ENCODE data around the gene USPL1. TPM values are rescaled to one million over a fixed set of nuclear protein-coding genes. Genes with fewer than 3 reads are reported as not detected.
A peak's percentile ranks its signal among the peaks of the same experiment; 100 is the strongest.

The USPL1 gene
- total RNA-seq, 6 experiments from 2014 or later = 8.0 to 10.9 (median 10.3) TPM

DNA sequence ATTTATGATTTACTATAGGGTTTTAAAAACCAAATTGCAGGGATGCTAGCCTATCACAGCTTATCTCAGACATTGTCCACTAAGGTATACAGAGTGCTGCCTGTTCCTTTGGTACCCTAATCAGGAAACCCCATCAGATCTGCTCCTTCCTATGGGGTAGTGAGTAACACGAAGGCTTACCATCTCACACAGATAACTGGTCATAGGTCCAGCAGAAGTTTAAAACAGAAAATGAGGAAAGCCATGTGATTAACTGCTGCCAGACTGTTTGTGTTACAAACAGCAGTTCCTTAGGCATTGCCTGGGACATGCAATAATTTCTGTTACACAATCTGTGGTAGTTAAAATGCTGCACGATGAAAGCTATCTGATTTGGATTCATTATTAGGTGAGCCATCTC lies 64.1 kb downstream of the USPL1 start:
- peak; percentile 56 for DNase-seq
- Mint-ChIP-seq H3K27ac (no peak overlapping the region), H3K4me1 (ENCODE audit: low read depth) (peaks cover 21% of the 10 kb centered on the region), H3K4me3 (no peak overlapping the region), H3K9me3 (no peaks in the 10 kb centered on the region), H3K36me3 (ENCODE audit: low read depth) (no peaks in the 10 kb centered on the region), H3K27me3 (ENCODE audit: insufficient read depth) (peaks cover under 1% of the 10 kb centered on the region; the same call in 1 of the 2 replicates)
- TF ChIP-seq, protein P1, sequence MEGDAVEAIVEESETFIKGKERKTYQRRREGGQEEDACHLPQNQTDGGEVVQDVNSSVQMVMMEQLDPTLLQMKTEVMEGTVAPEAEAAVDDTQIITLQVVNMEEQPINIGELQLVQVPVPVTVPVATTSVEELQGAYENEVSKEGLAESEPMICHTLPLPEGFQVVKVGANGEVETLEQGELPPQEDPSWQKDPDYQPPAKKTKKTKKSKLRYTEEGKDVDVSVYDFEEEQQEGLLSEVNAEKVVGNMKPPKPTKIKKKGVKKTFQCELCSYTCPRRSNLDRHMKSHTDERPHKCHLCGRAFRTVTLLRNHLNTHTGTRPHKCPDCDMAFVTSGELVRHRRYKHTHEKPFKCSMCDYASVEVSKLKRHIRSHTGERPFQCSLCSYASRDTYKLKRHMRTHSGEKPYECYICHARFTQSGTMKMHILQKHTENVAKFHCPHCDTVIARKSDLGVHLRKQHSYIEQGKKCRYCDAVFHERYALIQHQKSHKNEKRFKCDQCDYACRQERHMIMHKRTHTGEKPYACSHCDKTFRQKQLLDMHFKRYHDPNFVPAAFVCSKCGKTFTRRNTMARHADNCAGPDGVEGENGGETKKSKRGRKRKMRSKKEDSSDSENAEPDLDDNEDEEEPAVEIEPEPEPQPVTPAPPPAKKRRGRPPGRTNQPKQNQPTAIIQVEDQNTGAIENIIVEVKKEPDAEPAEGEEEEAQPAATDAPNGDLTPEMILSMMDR (IDR thresholded peaks at IDR 0.05) = no peak

DNA sequence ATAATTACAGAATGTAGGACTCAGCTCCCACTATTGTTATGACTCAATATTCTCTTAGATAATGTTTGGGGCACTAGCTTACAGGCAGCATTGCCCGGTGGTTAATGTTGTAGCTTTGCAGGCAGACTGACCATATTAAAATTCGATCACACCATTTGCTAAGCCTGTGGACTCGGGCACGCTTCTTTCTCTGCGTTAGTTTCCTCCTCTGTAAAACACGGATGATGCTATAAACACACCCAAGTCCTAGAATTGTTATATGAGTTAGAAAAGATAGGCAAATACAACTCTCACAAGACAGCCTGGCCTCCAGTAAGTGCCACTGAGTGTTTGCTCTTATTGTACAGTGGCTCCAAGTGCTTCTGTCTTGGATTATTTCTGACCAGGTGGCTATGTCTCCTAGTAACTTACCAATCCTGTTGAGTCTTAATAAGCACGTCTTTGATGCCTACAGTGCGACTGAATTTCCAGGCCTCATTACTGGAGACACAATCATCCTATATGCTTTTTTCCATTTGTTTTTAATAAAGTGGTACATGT lies 67.7 kb downstream of the USPL1 start:
- Mint-ChIP-seq H3K36me3 (ENCODE audit: low read depth) (no peaks in the 10 kb centered on the region), H3K4me3 (no peak overlapping the region), H3K27ac (no peak overlapping the region), H3K4me1 (ENCODE audit: low read depth) (peaks cover 22% of the 10 kb centered on the region), H3K9me3 (no peaks in the 10 kb centered on the region; the same call in 1 of the 2 replicates), H3K27me3 (ENCODE audit: insufficient read depth) (peaks cover 5% of the 10 kb centered on the region)
- TF ChIP-seq, protein P1 (IDR thresholded peaks at IDR 0.05) = no peak
- DNase-seq = no peak

DNA sequence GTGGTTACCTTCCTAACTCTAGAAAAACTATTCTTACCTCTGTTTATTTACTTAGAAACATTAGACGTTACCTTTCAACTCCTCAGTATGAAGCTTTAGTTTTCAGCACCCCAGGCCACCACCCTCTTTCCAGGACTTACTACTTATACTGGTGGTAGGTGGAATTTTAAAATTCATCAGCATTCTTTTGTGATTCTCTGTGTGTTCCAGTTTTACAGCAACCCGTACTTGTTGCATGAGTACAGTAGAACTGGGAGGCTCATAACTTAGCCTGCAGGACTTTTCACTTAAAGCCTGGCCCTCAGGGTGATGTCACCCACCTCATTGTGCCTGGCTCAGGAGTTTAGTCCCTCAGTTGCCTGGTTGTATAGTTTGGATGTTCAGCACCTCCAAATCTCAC lies 68.3 kb downstream of the USPL1 start:
- DNase-seq = no peak
- Mint-ChIP-seq H3K4me3 (no peak overlapping the region), H3K9me3 (no peaks in the 10 kb centered on the region; the same call in 1 of the 2 replicates), H3K4me1 (ENCODE audit: low read depth) (peaks cover 26% of the 10 kb centered on the region), H3K36me3 (ENCODE audit: low read depth) (no peaks in the 10 kb centered on the region), H3K27ac (no peak overlapping the region), H3K27me3 (ENCODE audit: insufficient read depth) (peaks cover 5% of the 10 kb centered on the region)
- TF ChIP-seq, protein P1 (IDR thresholded peaks at IDR 0.05) = no peak

DNA sequence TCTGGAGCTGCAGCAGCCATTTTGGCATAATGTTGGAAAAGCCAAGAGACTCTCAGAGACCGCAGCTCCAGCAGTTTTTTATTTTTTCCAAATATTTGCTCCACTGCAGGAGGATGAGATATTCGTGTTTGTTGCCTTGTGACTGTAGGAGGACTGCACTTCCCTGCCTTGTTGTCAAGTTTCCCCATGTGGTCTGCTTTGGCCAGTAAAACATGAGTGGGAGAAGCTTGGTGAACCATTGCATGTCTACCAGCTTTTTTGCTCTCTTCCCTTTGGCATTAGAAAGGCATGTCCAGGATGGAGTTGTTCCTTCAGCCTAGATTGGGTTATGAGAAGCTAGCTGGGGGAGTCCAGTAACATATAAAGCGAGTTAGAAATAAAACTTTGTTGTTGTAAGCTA lies 69.9 kb downstream of the USPL1 start:
- Mint-ChIP-seq H3K36me3 (ENCODE audit: low read depth) (no peaks in the 10 kb centered on the region), H3K27me3 (ENCODE audit: insufficient read depth) (peaks cover 5% of the 10 kb centered on the region), H3K4me1 (ENCODE audit: low read depth) (peaks cover 10% of the 10 kb centered on the region), H3K4me3 (no peak overlapping the region), H3K9me3 (no peaks in the 10 kb centered on the region; the same call in 1 of the 2 replicates), H3K27ac (no peak overlapping the region)
- TF ChIP-seq, protein P1 (IDR thresholded peaks at IDR 0.05) = no peak
- DNase-seq = no peak

DNA sequence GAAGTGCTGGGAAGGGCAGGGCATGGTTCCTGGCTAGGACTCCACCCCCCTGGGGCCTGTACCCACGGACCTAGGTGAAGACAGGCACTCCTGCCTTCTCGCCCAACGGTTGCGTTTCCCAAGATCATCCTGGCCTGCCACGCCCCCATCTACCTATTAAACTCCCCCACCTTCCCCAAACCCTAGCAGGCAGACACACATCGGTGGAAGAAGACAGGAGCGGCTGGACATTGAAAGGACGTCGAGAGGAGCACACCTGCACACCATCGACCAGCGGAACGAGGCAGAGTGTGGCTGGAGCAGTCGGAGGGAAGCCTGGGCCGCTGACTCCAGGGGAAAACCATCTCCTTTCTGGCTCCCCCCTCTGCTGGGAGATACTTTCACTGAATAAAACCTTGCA lies 72.0 kb downstream of the USPL1 start:
- Mint-ChIP-seq H3K27ac (no peak overlapping the region), H3K36me3 (ENCODE audit: low read depth) (no peaks in the 10 kb centered on the region), H3K9me3 (no peaks in the 10 kb centered on the region; the same call in 1 of the 2 replicates), H3K27me3 (ENCODE audit: insufficient read depth) (peaks cover 5% of the 10 kb centered on the region), H3K4me3 (peak overlapping the region; percentile 92), H3K4me1 (ENCODE audit: low read depth) (peaks cover 10% of the 10 kb centered on the region)
- no peak for DNase-seq
- TF ChIP-seq, protein P1 (IDR thresholded peaks at IDR 0.05) = no peak

Data from HFFc6 (cell line).